HCT116 (cell line): Measurements from ENCODE around the gene PIP5KL1. TPM values are rescaled to one million over a fixed set of nuclear protein-coding genes. Genes with fewer than 3 reads are reported as not detected.
"Not testable (repeated sequence)": the region's sequence is repeated elsewhere in the genome, so short reads cannot be mapped to it uniquely, and the experiment has no call there.

Experiments
- ATAC-seq: fragments of 200-7000 bp; cut with Tn5 transposase; 2 replicates; pipeline ENCODE4 v1.9.1; 2020; ENCODE audit warnings: mild to moderate bottlenecking, moderate library complexity
- BruUV-seq: library from RNA; stranded (reverse); fragments of 400-500 nt; replicated peaks from 2 replicates; lab custom pipeline; 2021; lab: Mats Ljungman, UMichigan
- CTCF ChIA-PET: fragments of 300-600 bp; sonication (Branson Sonifier 250); formaldehyde crosslinking; loops from one replicate; lab custom pipeline; 2021; ENCODE audit warnings: antibody characterized with exemption; lab: Charles Lee
- POLR2A ChIA-PET: fragments of 300-600, 350-600 bp; sonication (Branson Sonifier 250); formaldehyde crosslinking; loops from one replicate; lab custom pipeline; 2021; ENCODE audit warnings: antibody characterized with exemption; lab: Charles Lee
- RAD21 ChIA-PET, 2 experiments: fragments of 300-600 bp; sonication (Branson Sonifier 250); formaldehyde crosslinking; loops; one replicate each; lab custom pipeline; 2023; ENCODE audit warnings: low total read pairs in 2 of 2; ENCODE audit not compliant: uncharacterized antibody in 2 of 2, unreplicated experiment in 2 of 2, low non-redundant PET in 1 of 2; lab: Charles Lee
- DNase-seq: peaks from one replicate; pipeline ENCODE4 v3.0.0-alpha.2; 2010; ENCODE audit warnings: low read depth, low spot score
- H2AFZ ChIP-seq: fragments of 200-600 bp; shearing (Covaris generic), sonication (generic); 2 replicates; pipeline ENCODE4 v1.6.1; 2017; ENCODE audit warnings: low read depth, mixed run types, mixed read lengths, antibody characterized with exemption, low read length; ENCODE audit not compliant: poor library complexity, severe bottlenecking
- H3K27ac ChIP-seq: 2 replicates; pipeline ENCODE4 v1.5.1; 2012; ENCODE audit warnings: low read depth, low read length
- H3K27me3 ChIP-seq: fragments of 200-600 bp; sonication (generic); 2 replicates; pipeline ENCODE4 v1.6.1; 2016; ENCODE audit warnings: mixed run types, low read length, mixed read lengths; ENCODE audit not compliant: insufficient read depth
- H3K36me3 ChIP-seq, 2 experiments: fragments of 200-500 bp in 1 of 2; fragments of 200-600 bp in 1 of 2; sonication (Bioruptor generic) in 1 of 2; sonication (generic) in 1 of 2; 2 replicates each; pipeline versions ENCODE4 v1.5.1 to v1.6.1; 2014 to 2016; ENCODE audit warnings: low read length in 2 of 2, inconsistent platforms in 1 of 2, mixed read lengths in 1 of 2, mixed run types in 1 of 2; ENCODE audit not compliant: insufficient read depth in 2 of 2, control insufficient read depth in 1 of 2
- H3K4me1 ChIP-seq, 2 experiments: fragments of 200-600 bp in 1 of 2; sonication (generic) in 1 of 2; 2 replicates each; pipeline versions ENCODE4 v1.5.1 to v1.6.1; 2012 to 2017; ENCODE audit warnings: low read length in 2 of 2, inconsistent platforms in 1 of 2, mild to moderate bottlenecking in 1 of 2, mixed read lengths in 1 of 2, mixed run types in 1 of 2, moderate library complexity in 1 of 2; ENCODE audit not compliant: insufficient read depth in 2 of 2, control insufficient read depth in 1 of 2
- H3K4me2 ChIP-seq: fragments of 200-600 bp; sonication (generic); 2 replicates; pipeline ENCODE4 v1.6.1; 2017; ENCODE audit warnings: mixed run types, low read length, mixed read lengths
- H3K4me3 ChIP-seq, 2 experiments: fragments of 200-600 bp in 1 of 2; sonication (generic) in 1 of 2; replicated peaks in 1 of 2; 2 replicates each; pipeline ENCODE4 v1.5.1; 2011 to 2016; ENCODE audit warnings: low read length in 2 of 2, control low read depth in 1 of 2, low read depth in 1 of 2, mild to moderate bottlenecking in 1 of 2, mixed read lengths in 1 of 2, mixed run types in 1 of 2
- H3K79me2 ChIP-seq: fragments of 200-600 bp; sonication (generic); 2 replicates; pipeline ENCODE4 v1.6.1; 2017; ENCODE audit warnings: mild to moderate bottlenecking, mixed run types, low read length, moderate library complexity, mixed read lengths; ENCODE audit not compliant: insufficient read depth
- H3K9ac ChIP-seq: fragments of 200-600 bp; sonication (generic); 2 replicates; pipeline ENCODE4 v1.6.1; 2016; ENCODE audit warnings: low read length, mixed read lengths
- H3K9me2 ChIP-seq: fragments of 200-600 bp; sonication (generic), shearing (Covaris generic); 2 replicates; pipeline ENCODE4 v1.6.1; 2017; ENCODE audit warnings: mixed run types, mild to moderate bottlenecking, moderate library complexity; ENCODE audit not compliant: insufficient read depth
- H3K9me3 ChIP-seq, 2 experiments: fragments of 200-500 bp in 1 of 2; fragments of 200-600 bp in 1 of 2; sonication (Bioruptor generic) in 1 of 2; sonication (generic) in 1 of 2; 2 replicates each; pipeline ENCODE4 v1.6.1; 2014 to 2017; ENCODE audit warnings: low read length in 2 of 2, mixed read lengths in 2 of 2, inconsistent platforms in 1 of 2, low read depth in 1 of 2, mild to moderate bottlenecking in 1 of 2, mixed run types in 1 of 2, moderate library complexity in 1 of 2; ENCODE audit not compliant: control insufficient read depth in 1 of 2, insufficient read depth in 1 of 2
- H4K20me1 ChIP-seq: fragments of 200-600 bp; sonication (generic), shearing (Covaris generic); 2 replicates; pipeline ENCODE4 v1.6.1; 2017; ENCODE audit warnings: mixed run types, mild to moderate bottlenecking, moderate library complexity; ENCODE audit not compliant: insufficient read depth
- CBX3 ChIP-seq: IDR thresholded peaks from 2 replicates; pipeline ENCODE4 v1.6.1; 2012; ENCODE audit warnings: low read depth
- EGR1 ChIP-seq: IDR thresholded peaks from 2 replicates; pipeline ENCODE4 v1.6.1; 2012; ENCODE audit warnings: low read depth
- ELF1 ChIP-seq: IDR thresholded peaks from 2 replicates; pipeline ENCODE4 v1.6.1; 2012; ENCODE audit warnings: low read depth, borderline replicate concordance
- EZH2 ChIP-seq: fragments of 200-600 bp; sonication (generic); IDR thresholded peaks from 2 replicates; pipeline ENCODE4 v1.6.1; 2017; ENCODE audit warnings: antibody characterized with exemption, mixed run types
- EZH2phosphoT487 ChIP-seq: fragments of 200-600 bp; IDR thresholded peaks from 2 replicates; pipeline ENCODE4 v1.6.1; 2018; ENCODE audit warnings: antibody characterized with exemption, borderline replicate concordance
- JUND ChIP-seq: IDR thresholded peaks from 2 replicates; pipeline ENCODE4 v1.6.1; 2012
- MAX ChIP-seq: IDR thresholded peaks from 2 replicates; pipeline ENCODE4 v1.6.1; 2012
- POLR2A ChIP-seq: IDR thresholded peaks from 2 replicates; pipeline ENCODE4 v1.7.0; 2011; ENCODE audit warnings: borderline replicate concordance; ENCODE audit not compliant: insufficient read depth, insufficient read length; ENCODE audit errors: extremely low read depth
- POLR2AphosphoS5 ChIP-seq: IDR thresholded peaks from 2 replicates; pipeline ENCODE4 v1.6.1; 2011; ENCODE audit warnings: mild to moderate bottlenecking, low read depth, low read length, moderate library complexity
- RAD21 ChIP-seq: IDR thresholded peaks from 2 replicates; pipeline ENCODE4 v1.6.1; 2012; ENCODE audit warnings: low read depth, mild to moderate bottlenecking
- SIN3A ChIP-seq: IDR thresholded peaks from 2 replicates; pipeline ENCODE4 v1.6.1; 2012; ENCODE audit warnings: low read depth
- SP1 ChIP-seq: IDR thresholded peaks from 2 replicates; pipeline ENCODE4 v1.6.1; 2012; ENCODE audit warnings: low read depth
- TCF7L2 ChIP-seq: IDR thresholded peaks from 2 replicates; pipeline ENCODE4 v1.7.0; 2011; ENCODE audit warnings: borderline replicate concordance, inconsistent platforms; ENCODE audit not compliant: insufficient read depth, insufficient read length; ENCODE audit errors: extremely low read depth
- ZBTB33 ChIP-seq: IDR thresholded peaks from 2 replicates; pipeline ENCODE4 v1.6.1; 2011; ENCODE audit warnings: mild to moderate bottlenecking, low read length, moderate library complexity; ENCODE audit not compliant: insufficient replicate concordance; ENCODE audit errors: extremely low read depth
- ZFX ChIP-seq: fragments of 450-650 bp; IDR thresholded peaks from 2 replicates; pipeline ENCODE4 v1.6.1; 2017
- ZNF274 ChIP-seq: fragments of 200-500 bp; sonication (Bioruptor generic); IDR thresholded peaks from 2 replicates; pipeline ENCODE4 v1.6.1; 2014; ENCODE audit warnings: mild to moderate bottlenecking, low read depth, low read length, inconsistent platforms
- intact Hi-C: fragments of 100-400 bp; cut with micrococcal nuclease; formaldehyde crosslinking; loops from 2 replicates; pipeline ENCODE4 v1.10.0; 2022
- total RNA-seq: library from RNA; stranded (reverse); gene quantifications from one replicate; pipeline ENCODE4 v1.2.1, GENCODE V29; 2021; ENCODE audit not compliant: unreplicated experiment

PIP5KL1 gene
- total RNA-seq, 1 experiment from 2014 or later, result 37.6 TPM

GRCh38 chr9:127883959-127884358 lies 46.6 kb downstream of the PIP5KL1 start (continued):
- TF ChIP-seq EGR1, result no peak
- no peak for TF ChIP-seq ZFX
- no peak for TF ChIP-seq TCF7L2
- no peak for TF ChIP-seq ZNF274
- TF ChIP-seq POLR2A, result no peak

- BruUV-seq, ATAC-seq: not testable (repeated sequence)
Observed at GRCh38 chr9:127881715-127882114, 48.9 kb downstream of the PIP5KL1 start.

GRCh38 chr9:127880143-127880542 lies 50.4 kb downstream of the PIP5KL1 start:
- intact Hi-C loops, result no loop called here
- Histone ChIP-seq H3K4me3 (no peak overlapping the region), H3K27ac (no peak overlapping the region), H3K9ac (no peak overlapping the region), H3K4me1 (peaks cover 22 to 52% of the 10 kb centered on the region in 2 experiments), H3K9me2 (no peaks in the 10 kb centered on the region), H2AFZ (no peak overlapping the region), H3K79me2 (no peaks in the 10 kb centered on the region; the same call in 1 of the 2 replicates), H3K4me2 (no peak overlapping the region), H3K27me3 (no peaks in the 10 kb centered on the region), H3K36me3 (no peaks in the 10 kb centered on the region), H4K20me1 (no peaks in the 10 kb centered on the region), H3K9me3 (no peaks in the 10 kb centered on the region)
- TF ChIP-seq EGR1 (no peak), TCF7L2 (no peak), SP1 (no peak), POLR2AphosphoS5 (no peak), ELF1 (no peak), SIN3A (no peak), ZBTB33 (no peak), RAD21 (no peak), EZH2 (no peak), EZH2phosphoT487 (no peak), MAX (no peak), JUND (no peak), CBX3 (no peak)
- ATAC-seq (no peak), DNase-seq (no peak)
- BruUV-seq, result no TSS peak
- ChIA-PET POLR2A (no interaction called here), CTCF (no interaction called here), RAD21 (no interaction called here)

More at GRCh38 chr9:127881715-127882114, 48.9 kb downstream of the PIP5KL1 start:
- RAD21 ChIA-PET, H3K9me2 ChIP-seq, H2AFZ ChIP-seq, H3K9ac ChIP-seq, intact Hi-C loops, H3K4me2 ChIP-seq, DNase-seq, H3K36me3 ChIP-seq, H3K27me3 ChIP-seq, H3K27ac ChIP-seq, H3K4me3 ChIP-seq, H3K79me2 ChIP-seq, H4K20me1 ChIP-seq, H3K9me3 ChIP-seq: not testable (repeated sequence)
- H3K4me1 ChIP-seq, result peaks cover 23 to 38% of the 10 kb centered on the region in 2 experiments
- ChIA-PET POLR2A (interaction anchor here (1.1 kb wide), 1 partner anchor 36 kb away, joined by 4 read pairs; no protein-coding TSS in a partner anchor), CTCF (interaction anchor here (0.9 to 2.8 kb wide), 3 partner anchors 12 to 236 kb away, joined by 5 to 9 read pairs (median 5); no protein-coding TSS in a partner anchor)
